RPMI7951 (cell line): ENCODE measurements around the gene HJURP. TPM values are rescaled to one million over a fixed set of nuclear protein-coding genes. Genes with fewer than 3 reads are reported as not detected.

Experiments used
- DNase-seq: peaks from one replicate; pipeline ENCODE4 v3.0.0-alpha.2; 2012; ENCODE audit warnings: low read depth
- total RNA-seq: library from RNA; depleted of rRNA; stranded (reverse); fragments of >200 nt; shearing (Covaris generic); gene quantifications from 2 replicates; pipeline ENCODE4 v1.2.3, GENCODE V29; 2014; rRNA removed

Gene HJURP
- total RNA-seq, 1 experiment from 2014 or later, result 115 TPM

DNA sequence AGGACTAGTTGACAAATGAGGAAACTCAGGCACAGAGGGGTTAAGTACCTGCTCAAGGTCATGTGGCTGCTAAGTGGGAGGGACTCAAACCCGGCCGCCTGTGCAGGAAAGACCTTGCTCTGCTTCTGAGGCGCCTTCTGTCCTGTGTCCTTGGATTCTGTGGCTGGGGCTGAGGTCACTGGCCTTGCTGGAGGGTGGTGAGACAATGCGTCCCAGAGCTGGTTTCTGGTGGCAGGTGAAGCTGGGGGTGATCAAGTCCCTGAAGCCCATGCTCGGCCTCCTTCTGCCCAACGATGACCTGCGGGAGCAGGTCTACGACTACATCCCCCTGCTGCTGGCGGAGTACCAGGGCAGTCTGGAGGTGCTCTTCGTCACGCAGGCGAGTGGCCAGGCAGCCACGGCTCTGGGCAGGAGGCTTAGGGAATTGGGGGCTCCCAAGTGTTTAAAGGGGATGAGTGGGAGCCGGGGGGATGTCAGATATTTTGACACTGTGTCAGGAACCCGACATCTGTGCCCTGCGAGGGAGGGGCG lies 60.1 kb downstream of the HJURP start:
- no peak for DNase-seq

DNA sequence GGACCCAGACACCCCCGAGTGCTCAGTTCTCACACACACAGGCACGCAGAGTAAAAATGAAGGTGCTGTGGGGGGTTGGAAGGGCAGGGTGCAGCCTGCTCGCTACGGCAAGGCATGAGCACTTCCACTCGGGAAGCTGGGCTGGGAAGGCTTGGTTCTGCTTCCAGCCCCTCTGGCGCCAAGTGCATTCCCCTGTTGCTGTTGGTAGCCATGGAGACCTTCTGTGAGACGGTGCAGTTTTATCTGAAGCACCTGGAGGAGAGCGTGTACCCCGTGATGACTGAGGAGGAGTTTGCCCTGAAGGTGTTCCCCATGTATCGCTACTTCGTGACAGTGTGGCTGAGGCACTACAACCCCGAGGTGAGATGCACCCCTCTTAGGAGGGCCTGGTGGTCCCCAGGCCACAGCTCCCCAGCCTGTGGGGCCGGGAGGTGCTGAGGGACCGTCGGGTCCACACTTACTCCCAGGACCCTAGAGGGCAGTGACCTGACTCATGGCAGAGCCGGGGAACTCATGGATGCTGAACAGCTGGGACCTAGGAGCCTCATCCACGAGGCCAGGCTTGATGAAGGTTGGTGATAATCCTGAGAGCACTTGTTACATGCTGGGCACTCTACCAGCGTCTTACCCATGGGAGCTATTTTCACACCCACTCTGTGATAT lies 60.7 kb downstream of the HJURP start:
- DNase-seq, result no peak

DNA sequence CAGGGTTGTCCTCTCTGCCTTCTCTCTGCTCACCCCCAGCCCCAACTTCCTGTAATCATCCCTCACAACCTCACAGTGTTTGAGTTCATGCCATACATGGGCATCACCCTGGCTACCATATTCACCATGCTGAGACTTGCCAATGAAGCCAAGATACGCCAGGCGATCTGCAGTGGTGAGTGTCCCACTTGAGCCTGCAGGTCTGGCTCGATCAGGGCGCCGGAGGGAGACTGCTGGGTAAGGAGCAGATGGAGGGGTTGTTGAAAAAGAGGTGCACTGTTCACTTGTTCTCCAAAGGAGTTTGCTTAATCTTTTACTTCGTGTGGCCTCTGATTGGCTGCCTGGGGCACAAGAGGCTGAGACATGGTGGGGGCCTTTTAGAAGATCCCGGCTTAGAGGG lies 61.6 kb downstream of the HJURP start:
- DNase-seq, result no peak

DNA sequence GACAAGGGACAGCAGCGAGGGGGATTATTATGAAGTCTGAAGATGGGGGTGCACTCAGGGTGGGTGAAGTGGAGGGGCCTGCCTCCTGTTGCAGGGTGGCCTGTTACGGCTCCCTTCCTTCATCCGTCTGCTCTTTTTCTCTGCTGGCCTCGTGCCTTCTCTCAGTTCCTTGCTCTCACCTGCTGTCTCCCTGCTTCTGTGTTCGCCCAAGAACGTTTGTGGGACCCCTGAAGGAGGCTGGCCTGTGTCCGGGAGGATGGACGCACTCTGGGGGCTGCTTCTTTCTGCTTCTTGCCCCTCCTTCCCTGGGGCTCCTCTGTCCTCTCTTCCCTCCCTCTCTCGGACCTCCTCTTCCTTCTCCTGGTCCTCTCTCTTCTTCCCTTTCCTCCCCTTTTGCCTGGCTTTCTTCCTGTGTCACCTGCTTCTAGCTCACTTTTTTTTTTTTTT lies 62.4 kb downstream of the HJURP start:
- no peak for DNase-seq

DNA sequence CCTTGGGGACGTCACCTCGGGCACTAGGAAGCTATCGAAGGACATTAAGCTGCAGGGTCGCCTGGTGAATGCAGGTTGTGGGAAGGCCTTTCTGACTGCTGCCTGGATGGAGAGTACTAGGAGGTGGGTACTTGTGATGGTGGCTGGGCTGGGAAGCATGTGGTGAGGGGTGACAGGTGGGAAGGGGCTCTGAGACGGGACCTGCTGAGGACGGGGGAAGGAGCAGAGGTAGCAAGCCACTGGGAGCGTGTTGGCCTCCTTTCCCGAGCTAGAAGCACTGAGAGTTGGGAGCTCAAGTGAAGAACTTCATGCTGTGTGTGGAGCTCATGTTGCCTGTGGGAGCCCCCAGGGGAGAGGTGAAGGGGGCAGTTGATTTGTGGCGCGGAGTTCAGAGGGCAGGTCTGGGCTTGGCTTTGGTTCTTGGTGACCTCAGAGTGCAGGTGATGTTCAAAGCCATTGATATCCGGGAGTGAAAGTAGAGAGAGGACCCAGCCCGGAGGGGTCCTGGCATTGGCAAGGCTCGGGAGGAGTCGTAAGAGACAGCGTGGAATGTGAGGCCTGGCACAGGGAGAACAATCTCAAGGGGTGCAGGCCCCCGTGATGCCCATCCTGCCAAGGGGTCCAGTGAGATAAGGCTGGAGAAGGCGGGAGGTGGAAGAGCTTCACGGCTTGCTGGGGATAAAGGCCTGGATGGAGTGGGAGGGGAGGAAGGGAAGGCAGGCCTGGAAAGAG lies 63.0 kb downstream of the HJURP start:
- no peak for DNase-seq

DNA sequence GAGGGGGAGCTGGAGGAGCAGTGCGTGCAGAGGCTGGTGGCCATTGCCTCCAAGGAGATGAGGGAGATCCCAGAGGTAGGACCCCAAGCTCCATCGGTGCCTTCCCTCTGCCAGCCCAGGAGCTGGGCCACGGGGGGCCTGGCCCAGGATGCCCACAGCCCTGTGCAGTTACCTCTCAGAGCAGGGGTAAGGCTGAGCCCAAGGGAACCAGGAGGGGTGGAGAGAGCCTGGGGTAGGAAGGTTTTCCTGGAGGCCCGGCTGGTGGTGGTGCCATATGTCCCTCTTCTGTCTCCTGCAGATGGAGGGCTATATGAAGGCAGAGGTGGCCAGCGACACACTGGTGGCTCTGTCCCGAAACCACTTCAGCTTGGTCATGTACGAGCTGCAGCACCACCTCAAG lies 64.8 kb downstream of the HJURP start:
- DNase-seq, result no peak

Other genes starting within 250 kb of the HJURP start
- not detected in 2 replicates for gene UGT1A8, start 236.9 kb downstream of the HJURP start, total RNA-seq
- gene UGT1A10, start 218.1 kb downstream of the HJURP start, total RNA-seq, result 0.29 TPM in 1 of 2 replicates, not detected in the other
- not detected in 2 replicates for gene UGT1A9, start 182.6 kb downstream of the HJURP start, total RNA-seq
- not detected in 2 replicates for gene UGT1A7, start 172.6 kb downstream of the HJURP start, total RNA-seq
- not detected in 2 replicates for gene UGT1A6, start 161.6 kb downstream of the HJURP start, total RNA-seq
- gene UGT1A5, start 141.6 kb downstream of the HJURP start, total RNA-seq, result not detected in 2 replicates
- gene UGT1A4, start 135.8 kb downstream of the HJURP start, total RNA-seq, result 0.12 TPM in 1 of 2 replicates, not detected in the other
- gene UGT1A3, start 125.5 kb downstream of the HJURP start, total RNA-seq, result not detected in 2 replicates
- gene UGT1A1, start 94.3 kb downstream of the HJURP start, total RNA-seq, result not detected in 2 replicates
- 0.10 TPM in 1 of 2 replicates, not detected in the other for gene MROH2A, start 76.2 kb downstream of the HJURP start, total RNA-seq
- 13.6 and 19.9 TPM in 2 replicates for gene TRPM8, start 62.8 kb upstream of the HJURP start, total RNA-seq
- gene SPP2, start 196.2 kb upstream of the HJURP start, total RNA-seq, result not detected in 2 replicates